HUES6 (cell line): ENCODE data around the gene PIGBOS1.
"Not testable (repeated sequence)": the region's sequence is repeated elsewhere in the genome, so short reads cannot be mapped to it uniquely, and the experiment has no call there.

Experiments
- H3K27ac ChIP-seq: 2 replicates; pipeline ENCODE4 v1.7.0; 2013; ENCODE audit warnings: low read depth, mild to moderate bottlenecking, low read length, inconsistent platforms
- H3K27me3 ChIP-seq: 2 replicates; pipeline ENCODE4 v1.6.1; 2013; ENCODE audit warnings: low read length; ENCODE audit not compliant: control insufficient read depth, insufficient read depth
- H3K36me3 ChIP-seq: 2 replicates; pipeline ENCODE4 v1.6.1; 2013; ENCODE audit warnings: low read length; ENCODE audit not compliant: control insufficient read depth, insufficient read depth
- H3K4me1 ChIP-seq: 2 replicates; pipeline ENCODE4 v1.6.1; 2013; ENCODE audit warnings: low read length; ENCODE audit not compliant: control insufficient read depth, insufficient read depth
- H3K4me3 ChIP-seq: 2 replicates; pipeline ENCODE4 v1.5.1; 2013; ENCODE audit warnings: low read depth, low read length
- H3K9ac ChIP-seq: one replicate; pipeline ENCODE4 v1.6.1; 2013; ENCODE audit warnings: mild to moderate bottlenecking, low read length
- H3K9me3 ChIP-seq: 2 replicates; pipeline ENCODE4 v1.6.1; 2013; ENCODE audit warnings: low read depth, low read length; ENCODE audit not compliant: control insufficient read depth, insufficient read depth

Gene PIGBOS1

GRCh38 chr15:55281517-55282228 is 37.2 kb downstream of the PIGBOS1 start:
- Histone ChIP-seq H3K27ac (no peak overlapping the region), H3K4me3 (no peak overlapping the region), H3K36me3 (no peaks in the 10 kb centered on the region), H3K9me3 (no peaks in the 10 kb centered on the region), H3K4me1 (peaks cover 4% of the 10 kb centered on the region; the same call in 1 of the 2 replicates), H3K27me3 (no peaks in the 10 kb centered on the region), H3K9ac (no peak overlapping the region)

GRCh38 chr15:55280589-55280988 is 38.3 kb downstream of the PIGBOS1 start:
- H3K27ac ChIP-seq, H3K4me3 ChIP-seq, H3K9me3 ChIP-seq, H3K27me3 ChIP-seq, H3K4me1 ChIP-seq, H3K36me3 ChIP-seq, H3K9ac ChIP-seq: not testable (repeated sequence)

GRCh38 chr15:55279746-55280351 is 39.1 kb downstream of the PIGBOS1 start:
- H3K27me3 ChIP-seq: no peaks in the 10 kb centered on the region
- no peak overlapping the region for H3K27ac ChIP-seq
- H3K4me1 ChIP-seq: peaks cover 4% of the 10 kb centered on the region; the same call in 1 of the 2 replicates
- no peaks in the 10 kb centered on the region for H3K36me3 ChIP-seq
- H3K4me3 ChIP-seq: no peak overlapping the region
- no peaks in the 10 kb centered on the region for H3K9me3 ChIP-seq
- no peak overlapping the region for H3K9ac ChIP-seq

- H3K4me1 ChIP-seq: no peaks in the 10 kb centered on the region; the same call in 1 of the 2 replicates
- H3K9ac ChIP-seq: no peak overlapping the region
- H3K4me3 ChIP-seq: no peak overlapping the region
- no peak overlapping the region for H3K27ac ChIP-seq
- no peaks in the 10 kb centered on the region for H3K36me3 ChIP-seq
- no peaks in the 10 kb centered on the region for H3K9me3 ChIP-seq
- no peaks in the 10 kb centered on the region for H3K27me3 ChIP-seq
Measured at GRCh38 chr15:55279100-55279745, 39.7 kb downstream of the PIGBOS1 start.

- H3K4me1 ChIP-seq: no peaks in the 10 kb centered on the region; the same call in 1 of the 2 replicates
- H3K9ac ChIP-seq: no peak overlapping the region
- no peaks in the 10 kb centered on the region for H3K27me3 ChIP-seq
- no peaks in the 10 kb centered on the region for H3K36me3 ChIP-seq
- no peak overlapping the region for H3K27ac ChIP-seq
- H3K9me3 ChIP-seq: no peaks in the 10 kb centered on the region
- H3K4me3 ChIP-seq: no peak overlapping the region
Measured at GRCh38 chr15:55277715-55278114, 41.2 kb downstream of the PIGBOS1 start.

GRCh38 chr15:55277116-55277564 is 41.8 kb downstream of the PIGBOS1 start:
- no peak overlapping the region for H3K4me3 ChIP-seq

GRCh38 chr15:55276324-55276723 is 42.6 kb downstream of the PIGBOS1 start:
- Histone ChIP-seq H3K9ac (no peak overlapping the region), H3K4me3 (no peak overlapping the region), H3K27ac (no peak overlapping the region), H3K36me3 (no peaks in the 10 kb centered on the region), H3K4me1 (no peaks in the 10 kb centered on the region), H3K9me3 (no peaks in the 10 kb centered on the region), H3K27me3 (no peaks in the 10 kb centered on the region)

More at GRCh38 chr15:55277116-55277564, 41.8 kb downstream of the PIGBOS1 start:
- Histone ChIP-seq H3K27ac (no peak overlapping the region), H3K4me1 (no peaks in the 10 kb centered on the region), H3K27me3 (no peaks in the 10 kb centered on the region), H3K9ac (no peak overlapping the region), H3K36me3 (no peaks in the 10 kb centered on the region), H3K9me3 (no peaks in the 10 kb centered on the region)

- no peaks in the 10 kb centered on the region for H3K36me3 ChIP-seq
- H3K4me3 ChIP-seq: no peak overlapping the region
- no peaks in the 10 kb centered on the region for H3K27me3 ChIP-seq
- no peak overlapping the region for H3K9ac ChIP-seq
- no peaks in the 10 kb centered on the region for H3K9me3 ChIP-seq
- H3K4me1 ChIP-seq: no peaks in the 10 kb centered on the region
- H3K27ac ChIP-seq: no peak overlapping the region
Measured at GRCh38 chr15:55270291-55270690, 48.6 kb downstream of the PIGBOS1 start.

GRCh38 chr15:55268176-55268695 is 50.7 kb downstream of the PIGBOS1 start:
- Histone ChIP-seq H3K27ac (no peak overlapping the region), H3K4me3 (no peak overlapping the region), H3K36me3 (no peaks in the 10 kb centered on the region), H3K4me1 (no peaks in the 10 kb centered on the region), H3K9me3 (no peaks in the 10 kb centered on the region), H3K27me3 (no peaks in the 10 kb centered on the region), H3K9ac (no peak overlapping the region)

- Histone ChIP-seq H3K9ac (no peak overlapping the region), H3K27me3 (no peaks in the 10 kb centered on the region), H3K4me3 (no peak overlapping the region), H3K36me3 (no peaks in the 10 kb centered on the region), H3K9me3 (no peaks in the 10 kb centered on the region), H3K27ac (no peak overlapping the region), H3K4me1 (no peaks in the 10 kb centered on the region)
Measured at GRCh38 chr15:55267401-55268175, 51.3 kb downstream of the PIGBOS1 start.
